HG02852 (cell line): ENCODE results near the gene PSG2.
"Not testable (repeated sequence)": the region's sequence is repeated elsewhere in the genome, so short reads cannot be mapped to it uniquely, and the experiment has no call there.

Experiments
- ATAC-seq: cut with Tn5 transposase; IDR thresholded peaks from one replicate; pipeline ENCODE4 v1.9.1; 2021; ENCODE audit warnings: mild to moderate bottlenecking, moderate library complexity; ENCODE audit not compliant: unreplicated experiment

The PSG2 gene

DNA sequence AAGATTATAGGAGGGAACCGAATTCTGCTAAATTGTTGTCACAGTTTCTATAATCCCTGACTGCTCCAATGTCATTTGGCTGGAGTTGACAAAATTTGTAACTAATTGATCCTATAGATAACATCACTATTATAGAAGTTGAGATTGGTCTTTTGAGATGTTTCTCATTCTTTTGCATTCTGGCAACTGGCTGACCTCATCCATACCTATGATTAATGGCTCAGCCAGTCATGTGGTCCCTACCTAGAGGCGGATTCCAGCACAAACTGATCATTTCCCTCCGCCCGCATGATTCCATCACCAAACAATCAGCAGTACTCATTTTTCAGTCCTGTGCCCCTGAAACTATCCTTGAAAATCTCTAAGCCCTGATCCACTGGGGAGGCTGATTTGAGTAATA lies 4.2 kb downstream of the PSG2 start:
- ATAC-seq = no peak

DNA sequence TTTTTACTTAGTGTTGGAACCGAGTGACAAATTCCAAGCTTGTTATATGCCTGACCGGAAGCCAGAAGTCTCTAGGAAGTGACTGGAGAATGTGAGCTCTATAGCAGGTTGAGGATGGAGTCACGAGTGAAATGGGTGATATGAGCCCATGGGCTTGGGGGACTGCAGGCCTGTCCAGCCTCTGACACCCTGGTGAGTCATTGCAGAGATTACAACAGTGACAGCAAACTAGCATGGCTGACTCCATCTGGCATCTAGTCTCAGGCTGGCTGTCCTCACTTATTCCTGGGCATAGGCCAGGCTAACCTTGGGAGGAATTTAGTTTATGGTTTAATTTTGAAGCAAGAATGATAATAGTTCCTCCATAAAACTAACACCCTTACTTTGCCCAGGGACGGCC lies 4.6 kb downstream of the PSG2 start:
- ATAC-seq = not testable (repeated sequence)

DNA sequence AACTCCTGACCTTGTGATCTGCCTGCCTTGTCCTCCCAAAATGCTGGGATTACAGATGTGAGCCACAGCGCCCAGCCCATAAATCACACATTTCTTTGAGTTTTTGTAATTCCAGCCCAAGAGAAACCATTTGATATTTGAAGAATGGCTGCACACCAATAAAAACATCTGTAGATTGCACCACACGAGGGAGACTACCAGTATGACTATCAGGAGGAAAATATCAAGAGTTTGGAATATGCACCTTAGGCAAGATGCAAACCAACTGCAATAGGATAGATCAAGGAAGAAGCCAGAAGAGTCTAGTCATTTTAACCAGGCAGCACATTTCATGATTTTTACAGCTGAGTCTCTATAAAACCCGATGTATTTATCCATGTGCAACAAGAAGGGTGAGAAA lies 20.1 kb downstream of the PSG2 start:
- ATAC-seq = not testable (repeated sequence)

DNA sequence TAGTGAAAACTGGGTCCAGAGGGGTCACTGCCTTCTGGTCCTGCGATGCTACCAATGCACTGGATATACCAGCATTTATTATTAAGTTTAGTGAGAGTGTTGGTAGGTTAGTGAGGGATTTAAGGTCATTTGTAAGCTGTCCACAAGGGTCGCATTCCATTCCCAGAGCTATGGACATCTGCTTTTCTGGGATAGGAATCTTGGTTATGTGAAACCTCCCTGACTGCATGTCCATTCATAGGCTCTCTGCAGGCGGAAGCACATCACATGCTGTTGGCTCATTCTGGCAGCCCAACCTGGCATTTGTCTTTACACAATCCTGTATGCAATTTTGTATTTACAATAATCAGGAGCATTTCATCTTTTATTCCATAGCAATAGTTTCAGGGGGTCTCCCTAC lies 21.2 kb downstream of the PSG2 start:
- ATAC-seq = not testable (repeated sequence)

DNA sequence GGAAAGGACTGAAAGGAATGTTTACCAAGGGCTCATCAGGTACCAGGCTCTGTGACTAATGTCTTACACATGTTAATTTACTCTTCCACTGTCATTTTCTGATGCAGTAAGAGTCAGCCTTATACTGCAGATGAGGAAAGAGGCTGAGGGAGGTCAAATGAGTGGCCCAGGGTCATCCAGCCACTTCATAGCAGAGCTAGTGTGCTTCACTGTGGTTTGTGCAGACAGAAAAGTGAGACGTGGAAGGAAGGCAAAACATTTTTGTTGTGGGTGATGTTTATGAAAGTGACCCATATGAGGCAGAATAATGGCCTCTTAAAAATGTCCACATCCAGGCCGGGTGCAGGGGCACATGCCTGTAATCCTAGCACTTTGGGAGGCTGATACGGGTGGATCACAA lies 22.2 kb downstream of the PSG2 start:
- ATAC-seq = not testable (repeated sequence)

DNA sequence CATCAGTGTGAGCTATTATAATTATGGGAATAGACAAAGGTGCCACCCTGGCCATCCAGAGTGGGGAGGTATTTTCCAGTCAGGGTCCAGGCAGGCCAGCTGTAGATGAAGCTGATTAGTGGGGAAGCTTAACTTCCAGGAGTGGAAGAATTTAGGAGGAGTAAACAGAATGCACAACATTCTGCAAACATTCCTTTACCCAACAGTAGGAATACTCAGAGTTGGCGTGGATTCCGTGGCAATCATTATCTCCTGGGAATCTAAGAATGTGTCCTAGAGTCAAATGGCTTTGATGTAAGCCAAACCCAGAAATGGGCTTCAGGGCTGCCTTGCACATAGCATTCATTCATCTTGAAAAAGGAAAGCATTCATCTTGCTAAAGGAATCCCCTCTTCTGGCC lies 23.0 kb downstream of the PSG2 start:
- not testable (repeated sequence) for ATAC-seq

DNA sequence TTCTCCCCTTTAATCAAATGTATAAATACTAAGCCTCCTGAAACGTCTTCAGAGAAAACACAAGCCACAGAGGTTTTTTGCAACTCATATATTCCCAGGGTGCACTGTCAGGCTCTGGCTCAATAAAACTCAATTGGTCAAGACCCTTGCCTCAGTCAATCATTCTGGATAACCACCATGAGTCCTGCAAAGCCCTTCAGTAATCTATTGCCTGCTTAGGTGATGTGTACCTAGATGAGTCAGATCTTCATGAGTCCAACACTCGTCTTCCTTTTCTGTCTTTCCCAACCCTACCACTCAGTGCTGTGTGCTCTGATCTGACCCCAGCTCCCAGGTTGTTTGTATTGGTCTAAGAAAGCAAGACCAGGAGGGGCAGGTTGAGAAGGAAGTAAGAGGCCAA lies 24.1 kb downstream of the PSG2 start:
- not testable (repeated sequence) for ATAC-seq

DNA sequence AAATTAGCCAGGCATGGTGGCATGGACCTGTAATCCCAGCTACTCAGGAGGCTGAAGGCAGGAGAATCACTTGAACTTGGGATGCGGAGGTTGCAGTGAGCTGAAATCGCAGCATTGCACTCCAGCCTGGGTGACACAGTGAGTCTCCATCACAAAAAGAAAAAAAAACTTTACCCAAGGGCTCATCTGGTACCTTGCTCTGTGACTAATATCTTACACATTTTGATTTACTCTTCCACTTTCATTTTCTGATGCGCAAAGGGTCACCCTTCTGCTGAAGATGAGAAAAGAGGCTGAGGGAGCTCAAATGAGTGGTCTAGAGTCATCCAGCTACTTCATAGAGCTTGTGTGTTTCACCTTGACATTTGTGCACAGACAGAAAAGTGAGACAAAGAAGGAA lies 34.5 kb downstream of the PSG2 start:
- not testable (repeated sequence) for ATAC-seq

DNA sequence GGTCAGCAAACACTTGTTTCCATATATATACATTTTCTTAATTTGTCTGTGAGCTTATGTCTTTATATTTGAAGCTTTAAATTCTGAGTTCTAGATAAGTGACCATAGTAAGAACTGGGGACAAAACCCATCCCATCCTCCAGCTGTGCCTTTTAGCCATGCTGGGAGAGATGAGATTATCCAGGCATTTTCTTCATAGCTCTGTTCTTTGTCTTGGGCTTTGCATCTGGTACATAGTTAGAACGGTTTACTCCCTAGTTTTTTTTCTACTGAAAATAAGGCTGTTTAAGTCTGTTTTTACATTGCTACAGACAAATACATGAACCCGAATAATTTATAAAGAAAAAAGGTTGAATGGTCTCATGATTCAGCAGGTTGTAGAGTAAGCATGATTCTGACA lies 35.9 kb downstream of the PSG2 start:
- ATAC-seq = not testable (repeated sequence)

DNA sequence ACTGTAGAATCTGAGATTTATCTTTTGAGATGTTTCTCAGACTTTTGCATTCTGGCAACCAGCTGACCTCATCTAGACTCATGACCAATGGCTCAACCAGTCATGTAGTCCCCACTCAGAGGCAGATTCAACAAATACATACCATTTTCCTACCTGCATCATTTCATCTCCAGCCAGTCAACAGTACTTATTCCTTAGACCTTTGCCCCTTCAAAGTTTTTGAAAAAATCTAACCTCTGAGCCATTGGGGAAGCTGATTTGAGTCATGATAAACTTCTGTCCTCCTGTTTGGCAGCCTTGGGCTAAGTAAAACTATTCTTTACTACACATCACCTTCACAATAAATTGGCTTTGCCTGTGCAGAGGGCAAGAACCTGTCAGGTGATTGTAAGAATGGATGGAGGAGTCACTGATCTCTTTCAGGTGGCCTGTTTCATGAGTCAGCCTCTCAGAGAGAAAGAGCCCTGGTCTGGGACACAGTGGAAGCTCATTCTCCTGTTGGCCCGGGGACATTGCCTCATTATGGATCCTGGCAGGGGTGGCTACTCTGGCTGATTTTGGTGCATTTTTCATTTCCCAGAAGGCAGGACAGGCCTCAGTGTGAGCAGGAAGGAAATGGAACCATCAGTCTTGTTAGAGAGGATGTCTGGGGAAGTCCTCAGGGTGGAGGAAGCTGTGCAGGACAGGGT lies 38.9 kb downstream of the PSG2 start:
- not testable (repeated sequence) for ATAC-seq

DNA sequence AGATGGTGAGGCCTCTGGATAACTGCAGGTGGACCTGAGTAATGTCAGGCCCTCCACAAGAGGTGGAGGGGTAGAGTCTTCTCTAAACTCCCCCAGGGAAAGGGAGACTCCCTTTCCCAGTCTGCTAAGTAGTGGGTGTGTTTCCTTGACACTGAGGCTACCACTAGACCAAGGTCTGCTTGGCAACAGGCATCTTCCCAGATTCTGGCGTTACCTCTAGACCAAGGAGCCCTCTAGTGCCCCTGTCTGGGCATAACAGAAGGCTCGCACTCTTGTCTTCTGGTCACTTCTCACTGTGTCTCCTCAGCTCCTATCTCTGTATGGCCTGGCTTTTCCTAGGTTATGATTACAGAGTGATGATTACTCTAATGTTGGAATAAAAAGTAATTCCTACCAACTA lies 50.9 kb downstream of the PSG2 start:
- not testable (repeated sequence) for ATAC-seq

DNA sequence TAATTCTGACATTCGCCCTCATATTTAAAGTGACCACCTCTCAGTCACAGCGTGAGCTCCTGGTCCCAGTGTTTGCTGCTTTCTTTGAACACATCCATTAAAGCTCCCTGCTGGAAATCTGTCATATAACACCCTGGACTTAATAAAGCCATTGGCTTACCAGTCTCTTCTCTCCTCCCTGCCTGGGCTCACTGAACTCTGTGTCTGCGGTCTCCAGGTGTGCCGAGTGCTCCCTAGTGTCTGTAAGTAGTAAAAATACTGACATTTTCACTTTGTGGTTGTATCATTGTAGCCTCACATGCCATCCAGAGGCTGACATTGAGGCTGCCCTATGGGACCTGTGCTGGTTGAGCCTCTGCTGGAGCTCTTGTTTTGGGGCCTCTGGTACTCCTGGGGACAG lies 53.6 kb downstream of the PSG2 start:
- ATAC-seq = no peak

DNA sequence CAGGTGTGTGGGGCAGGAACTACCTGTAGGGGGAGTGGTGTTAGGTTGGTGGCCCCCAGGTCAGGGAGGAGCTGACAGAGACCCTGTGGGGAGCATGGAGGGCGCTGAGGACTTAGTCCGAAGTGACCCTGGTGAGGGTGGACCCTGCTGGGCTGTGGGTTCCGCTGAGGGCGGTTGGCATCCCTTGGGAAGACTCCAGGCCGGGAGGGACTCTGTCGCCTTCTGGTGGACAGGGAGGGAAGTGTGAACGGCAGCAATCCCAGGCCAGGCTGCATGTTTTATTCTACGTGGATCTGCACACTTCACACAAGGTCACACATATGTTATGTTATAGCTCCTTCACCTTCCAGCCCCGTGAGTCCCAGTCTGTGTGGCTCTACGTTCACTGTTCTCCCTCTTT lies 54.5 kb downstream of the PSG2 start:
- ATAC-seq = not testable (repeated sequence)

DNA sequence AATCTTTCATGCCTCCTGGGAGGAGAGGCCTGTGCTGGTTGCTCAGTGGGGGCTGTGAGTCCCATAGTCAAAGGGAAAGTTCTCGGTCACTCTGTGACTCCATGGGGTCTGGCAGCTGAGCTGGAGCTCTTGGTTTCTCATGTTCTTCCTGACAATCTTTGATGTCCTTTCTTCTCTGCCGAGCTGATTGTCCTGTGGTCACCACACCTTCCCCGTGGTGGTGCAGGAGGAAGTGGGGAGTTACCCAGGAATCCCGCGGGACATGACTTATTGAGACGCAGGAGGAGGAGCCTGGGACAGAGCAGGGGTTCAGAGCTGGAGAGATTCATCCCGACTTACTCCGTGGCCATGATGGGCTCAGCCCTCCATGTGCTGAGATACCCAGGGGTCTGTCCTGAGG lies 55.4 kb downstream of the PSG2 start:
- not testable (repeated sequence) for ATAC-seq

DNA sequence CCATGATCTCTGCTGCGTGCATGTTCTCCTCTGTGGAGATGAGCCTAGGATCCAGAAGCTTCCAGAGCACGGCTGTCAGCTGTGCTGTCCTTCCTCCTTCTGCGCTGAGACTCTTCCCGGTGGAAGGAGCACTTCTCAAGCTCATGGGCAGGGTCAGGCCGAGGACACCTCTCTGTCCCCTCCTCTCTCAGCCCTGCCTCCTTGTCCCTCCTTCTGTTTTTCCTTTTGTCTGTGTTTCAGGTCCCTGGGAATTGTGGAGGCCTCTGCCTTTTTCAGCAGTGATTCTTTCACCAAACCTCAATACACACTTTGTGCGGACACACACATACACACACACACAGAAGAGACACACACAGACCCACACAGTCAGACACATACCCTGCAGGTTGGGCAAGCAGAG lies 56.1 kb downstream of the PSG2 start, which contains the start of gene PSG11:
Gene PSG11 (minus strand): TSS at position 101 of the 400 bp plus-strand sequence. CDS start 97 bp downstream, at position 4.
- ATAC-seq = not testable (repeated sequence)

DNA sequence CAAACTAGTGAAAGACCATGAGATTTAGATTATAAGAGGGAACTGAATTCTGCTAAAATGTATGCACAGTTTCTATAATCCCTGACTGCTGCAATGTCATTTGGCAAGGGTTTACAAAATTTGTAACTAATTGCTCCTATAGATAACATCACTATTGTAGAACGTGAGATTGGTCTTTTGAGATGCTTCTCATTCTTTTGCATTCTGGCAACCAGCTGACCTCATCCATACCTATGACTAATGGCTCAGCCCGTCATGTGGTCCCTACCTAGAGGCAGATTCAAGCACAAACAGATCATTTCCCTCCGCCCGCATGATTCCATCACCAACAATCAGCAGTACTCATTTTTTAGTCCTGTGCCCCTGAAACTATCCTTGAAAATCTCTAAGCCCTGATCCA lies 60.4 kb downstream of the PSG2 start:
- not testable (repeated sequence) for ATAC-seq

DNA sequence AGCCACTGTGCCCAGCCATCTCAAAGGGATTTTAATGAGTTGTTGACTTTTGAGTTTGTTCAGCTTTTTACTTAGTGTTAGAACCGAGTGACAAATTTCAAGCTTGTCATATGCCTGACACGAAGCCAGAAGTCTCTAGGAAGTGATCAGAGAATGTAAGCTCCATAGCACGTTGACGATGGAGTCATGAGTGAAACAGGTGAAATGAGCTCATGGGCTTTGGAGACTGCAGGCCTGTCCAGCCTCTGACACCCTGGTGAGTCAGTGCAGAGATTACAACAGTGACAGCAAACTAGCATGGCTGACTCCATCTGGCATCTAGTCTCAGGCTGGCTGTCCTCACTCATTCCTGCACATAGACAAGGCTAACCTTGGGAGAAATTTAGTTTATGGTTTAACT lies 60.9 kb downstream of the PSG2 start:
- not testable (repeated sequence) for ATAC-seq

DNA sequence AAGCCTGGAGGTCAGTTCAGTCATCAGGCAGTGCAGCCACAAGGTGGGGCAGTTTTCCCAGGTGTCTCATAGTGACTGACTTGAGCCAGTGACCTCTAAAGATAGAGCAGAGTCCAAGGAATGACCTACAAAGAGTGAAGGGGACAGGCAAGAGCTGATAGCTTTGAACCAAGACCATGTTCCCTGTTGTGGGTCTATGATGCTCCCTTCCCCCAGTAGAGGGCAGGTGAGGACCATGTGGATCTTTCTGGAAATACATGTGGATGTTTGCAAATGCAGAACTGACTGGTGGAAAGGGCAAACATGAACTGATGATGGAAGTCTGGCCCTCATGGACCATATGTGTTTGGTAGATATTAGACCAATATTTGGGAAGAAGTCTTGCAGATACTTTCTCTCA lies 62.9 kb downstream of the PSG2 start:
- ATAC-seq = not testable (repeated sequence)
